Spleen (tissue), 11 donors: ENCODE measurements around the gene GPR158. TPM values are rescaled to one million over a fixed set of nuclear protein-coding genes. Genes with fewer than 3 reads are reported as not detected.

Source experiments
- DNase-seq: peaks from one replicate; pipeline ENCODE4 v3.0.0-alpha.2; 2020
- H3K27ac ChIP-seq, 8 donors: fragments of 200-600 bp; sonication (generic) in 7 of 8; 1 replicate in 4 of 8; 2 replicates in 4 of 8; pipeline versions ENCODE4 v1.5.0 to v1.8.0; 2016 to 2021; ENCODE audit warnings: inconsistent platforms in 4 of 8, mild to moderate bottlenecking in 4 of 8, moderate library complexity in 1 of 8
- H3K27me3 ChIP-seq, 7 donors: fragments of 200-600 bp; sonication (generic) in 6 of 7; replicated peaks in 1 of 7; 1 replicate in 4 of 7; 2 replicates in 3 of 7; pipeline versions ENCODE4 v1.5.0 to v1.8.0; 2016 to 2021; ENCODE audit warnings: inconsistent platforms in 3 of 7, mild to moderate bottlenecking in 1 of 7
- H3K36me3 ChIP-seq, 6 donors: fragments of 200-600 bp; sonication (generic) in 5 of 6; 1 replicate in 4 of 6; 2 replicates in 2 of 6; pipeline versions ENCODE4 v1.5.0 to v1.8.0; 2016 to 2021; ENCODE audit warnings: inconsistent platforms in 2 of 6
- H3K4me1 ChIP-seq, 6 donors: fragments of 200-600 bp; sonication (generic) in 5 of 6; 1 replicate in 3 of 6; 2 replicates in 3 of 6; pipeline versions ENCODE4 v1.5.0 to v1.8.0; 2016 to 2021; ENCODE audit warnings: inconsistent platforms in 3 of 6
- H3K4me3 ChIP-seq, 8 donors: fragments of 200-600 bp; sonication (generic) in 7 of 8; 1 replicate in 4 of 8; 2 replicates in 4 of 8; pipeline versions ENCODE4 v1.5.0 to v1.8.0; 2016 to 2021; ENCODE audit warnings: inconsistent platforms in 4 of 8, mild to moderate bottlenecking in 4 of 8, moderate library complexity in 2 of 8
- H3K9me3 ChIP-seq, 8 donors: fragments of 200-600 bp; sonication (generic) in 7 of 8; 1 replicate in 4 of 8; 2 replicates in 4 of 8; pipeline versions ENCODE4 v1.5.0 to v1.8.0; 2016 to 2021; ENCODE audit warnings: inconsistent platforms in 4 of 8
- POLR2A ChIP-seq, 3 donors: fragments of 450-650 bp; IDR thresholded peaks; one replicate each; pipeline ENCODE4 v1.5.1; 2017; ENCODE audit warnings: antibody characterized with exemption in 3 of 3, mild to moderate bottlenecking in 1 of 3
- POLR2AphosphoS5 ChIP-seq, 3 donors: sonication (generic); formaldehyde crosslinking; IDR thresholded peaks; one replicate each; pipeline ENCODE4 v1.5.1; 2017; ENCODE audit warnings: antibody characterized with exemption in 3 of 3
- WGBS, 5 donors: extraction: QIAGEN DNeasy Blood & Tissue Kit in 3 of 5; methylation state at CpG; one replicate each; pipeline versions ENCODE4 v1.1.5 to v1.1.7; 2013 to 2018; 5-methylcytosine and 5-hydroxymethylcytosine counted together
- intact Hi-C: fragments of 100-400 bp; cut with DNase I; formaldehyde crosslinking; loops from one replicate; pipeline ENCODE4 v1.15.0; 2023; ENCODE audit warnings: low total_unique reads
- polyA plus RNA-seq, 3 donors: library from polyadenylated mRNA; stranded (reverse); fragments of 200-250 nt; gene quantifications; one replicate each; pipeline ENCODE4 v1.2.1, GENCODE V29; 2013
- total RNA-seq, 7 donors: library from RNA; depleted of rRNA in 3 of 7; stranded (reverse); fragments of >200 nt in 3 of 7; fragmentation: NEBNext Ultra II Directional in 4 of 7; extraction: Animal tissue kit (Norgen Biotek cat#: 25700) in 4 of 7; gene quantifications; one replicate each; pipeline versions ENCODE4 v1.1.0 to v1.2.1, GENCODE V29; 2016 to 2021
- TF ChIP-seq, protein P1 (sequence below), 11 experiments: fragments of 200-600 bp in 7 of 11; fragments of 450-650 bp in 4 of 11; sonication (generic) in 4 of 11; IDR thresholded peaks in 8 of 11; conservative IDR thresholded peaks in 3 of 11; 1 replicate in 7 of 11; 2 replicates in 4 of 11; pipeline versions ENCODE4 v1.4.0 to v1.8.0; 2016 to 2021; ENCODE audit warnings: antibody characterized with exemption in 11 of 11, inconsistent platforms in 4 of 11, mild to moderate bottlenecking in 1 of 11
- donor health status: healthy with polysubstance abuse.
- donor health status: DM: no; HTN: no; CAD: no; lungs with moderate emphysema.
- donor health status: DM: no; HTN: no; CAD: no.
- donor health status: Bipolar disorder and iron deficiency.
- donor health status: healthy.
- donor health status: DM: no; HTN: no; CAD: no.
- donor health status: DM: yes; HTN: yes; CAD: no.

Gene GPR158
- total and polyA plus RNA-seq, 10 donors = 0.03 to 0.79 (median 0.16) TPM

DNA sequence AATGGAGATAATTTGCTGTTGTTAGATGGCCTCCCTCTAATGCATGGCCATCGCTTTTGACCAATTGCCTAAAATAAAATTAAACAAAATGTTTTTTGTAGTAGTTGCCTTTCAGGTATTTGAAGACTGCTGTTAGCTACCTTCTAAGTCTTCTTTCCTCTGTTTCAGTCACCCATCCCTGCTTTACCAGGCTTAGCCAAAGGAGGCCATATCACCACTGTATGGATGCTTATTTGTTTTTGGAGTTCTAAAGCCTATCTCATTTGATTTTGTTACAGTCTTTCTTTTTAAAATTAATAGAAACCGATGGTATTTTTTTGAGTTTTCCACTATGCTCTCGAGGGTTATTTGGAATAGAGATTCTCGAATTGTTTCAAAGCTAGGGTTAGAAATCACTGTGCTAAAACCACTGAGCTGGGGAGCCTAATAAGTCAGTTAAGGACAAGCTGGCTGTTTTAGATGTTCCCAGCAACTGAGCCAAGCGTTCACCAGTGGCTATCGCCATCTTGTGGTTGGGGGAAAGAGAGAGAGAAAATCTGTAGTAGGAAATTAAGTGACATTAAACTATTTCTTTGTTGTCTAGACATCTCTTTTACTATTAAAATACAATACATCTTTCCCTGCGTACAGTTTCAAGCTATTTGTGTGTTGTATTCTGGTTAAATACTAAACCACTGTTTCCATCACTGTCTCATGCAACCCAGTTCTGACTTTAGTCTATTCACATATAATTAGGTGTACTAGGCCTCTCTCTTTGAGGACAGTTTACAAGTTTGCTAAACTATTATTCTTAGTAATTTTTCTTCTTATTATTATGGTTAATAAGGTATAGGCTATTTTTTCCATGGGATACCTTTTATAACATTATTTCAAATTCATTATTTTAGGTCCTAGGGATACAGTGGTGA is 52.2 kb downstream of the GPR158 start:
- H3K4me1 ChIP-seq = no peaks in the 10 kb centered on the region
- DNase-seq = no peak
- H3K27me3 ChIP-seq = no peaks in the 10 kb centered on the region
- H3K4me3 ChIP-seq = no peak overlapping the region
- H3K36me3 ChIP-seq = no peaks in the 10 kb centered on the region
- H3K9me3 ChIP-seq = no peaks in the 10 kb centered on the region
- TF ChIP-seq POLR2AphosphoS5 (IDR thresholded peaks at IDR 0.05) = no peak
- TF ChIP-seq, protein P1, sequence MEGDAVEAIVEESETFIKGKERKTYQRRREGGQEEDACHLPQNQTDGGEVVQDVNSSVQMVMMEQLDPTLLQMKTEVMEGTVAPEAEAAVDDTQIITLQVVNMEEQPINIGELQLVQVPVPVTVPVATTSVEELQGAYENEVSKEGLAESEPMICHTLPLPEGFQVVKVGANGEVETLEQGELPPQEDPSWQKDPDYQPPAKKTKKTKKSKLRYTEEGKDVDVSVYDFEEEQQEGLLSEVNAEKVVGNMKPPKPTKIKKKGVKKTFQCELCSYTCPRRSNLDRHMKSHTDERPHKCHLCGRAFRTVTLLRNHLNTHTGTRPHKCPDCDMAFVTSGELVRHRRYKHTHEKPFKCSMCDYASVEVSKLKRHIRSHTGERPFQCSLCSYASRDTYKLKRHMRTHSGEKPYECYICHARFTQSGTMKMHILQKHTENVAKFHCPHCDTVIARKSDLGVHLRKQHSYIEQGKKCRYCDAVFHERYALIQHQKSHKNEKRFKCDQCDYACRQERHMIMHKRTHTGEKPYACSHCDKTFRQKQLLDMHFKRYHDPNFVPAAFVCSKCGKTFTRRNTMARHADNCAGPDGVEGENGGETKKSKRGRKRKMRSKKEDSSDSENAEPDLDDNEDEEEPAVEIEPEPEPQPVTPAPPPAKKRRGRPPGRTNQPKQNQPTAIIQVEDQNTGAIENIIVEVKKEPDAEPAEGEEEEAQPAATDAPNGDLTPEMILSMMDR (IDR thresholded peaks at IDR 0.05 in 8 of 11, conservative IDR thresholded peaks at IDR 0.05 in 3 of 11) = peak in 3 of 11 experiments; percentile 5 to 15 (median 12)
- intact Hi-C loops = no loop called here
- WGBS, 5 donors = 29 to 33% (median 31%) methylated on average over 7 of the region's 7 CpGs
- no peak overlapping the region for H3K27ac ChIP-seq

DNA sequence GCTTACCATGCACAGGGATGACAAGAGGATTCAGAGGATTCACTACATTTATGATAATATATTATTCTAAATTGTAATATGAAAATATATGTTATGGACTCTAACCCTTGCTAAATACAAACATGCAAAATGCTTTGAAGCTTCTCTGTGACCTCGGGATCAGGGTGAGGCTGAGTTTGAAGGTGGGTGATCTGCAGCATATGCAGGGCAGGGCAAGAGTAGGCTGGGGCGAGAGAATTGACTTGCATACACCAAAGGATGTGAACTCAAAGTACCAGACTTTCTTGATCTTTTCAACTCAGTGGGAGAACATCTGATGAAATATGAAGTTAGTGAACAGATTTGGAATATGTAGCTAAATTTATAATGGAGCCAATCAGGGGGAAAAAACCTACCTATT is 57.0 kb downstream of the GPR158 start:
- 61 to 79% (median 69%) methylated on average over 2 of the region's 2 CpGs for WGBS, 5 donors
- Histone ChIP-seq H3K27me3 (no peaks in the 10 kb centered on the region), H3K27ac (no peak overlapping the region), H3K4me3 (no peak overlapping the region), H3K4me1 (no peaks in the 10 kb centered on the region), H3K36me3 (no peaks in the 10 kb centered on the region), H3K9me3 (no peaks in the 10 kb centered on the region)
- intact Hi-C loops = no loop called here
- TF ChIP-seq POLR2A (IDR thresholded peaks at IDR 0.05) (no peak), POLR2AphosphoS5 (IDR thresholded peaks at IDR 0.05) (no peak)
- TF ChIP-seq, protein P1 (IDR thresholded peaks at IDR 0.05 in 8 of 11, conservative IDR thresholded peaks at IDR 0.05 in 3 of 11) = no peak
- DNase-seq = no peak

DNA sequence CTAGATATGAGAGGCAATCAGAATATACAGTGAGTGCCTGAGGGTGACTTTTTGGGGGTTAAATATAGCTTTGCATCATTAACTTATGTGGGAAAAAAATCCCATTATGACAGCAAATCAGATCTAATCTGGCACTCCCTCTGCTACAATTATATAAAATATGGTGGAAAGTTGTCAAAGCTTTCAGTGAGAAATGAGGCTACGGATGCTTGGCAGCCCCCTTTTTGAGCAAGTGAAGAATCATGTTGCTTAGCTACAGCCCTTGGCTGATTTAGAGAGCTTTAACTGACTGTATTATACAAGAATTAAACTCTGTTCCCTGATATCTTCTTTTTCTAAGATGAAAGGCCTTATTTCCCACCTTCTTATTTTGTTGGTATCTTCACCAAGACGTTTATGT is 57.4 kb downstream of the GPR158 start:
- TF ChIP-seq POLR2A (IDR thresholded peaks at IDR 0.05) = no peak
- TF ChIP-seq, protein P1 (IDR thresholded peaks at IDR 0.05 in 8 of 11, conservative IDR thresholded peaks at IDR 0.05 in 3 of 11) = no peak
- no peak for TF ChIP-seq POLR2AphosphoS5 (IDR thresholded peaks at IDR 0.05)
- H3K27ac ChIP-seq = no peak overlapping the region
- H3K36me3 ChIP-seq = no peaks in the 10 kb centered on the region
- H3K9me3 ChIP-seq = no peaks in the 10 kb centered on the region
- no peaks in the 10 kb centered on the region for H3K4me1 ChIP-seq
- H3K27me3 ChIP-seq = no peaks in the 10 kb centered on the region
- no peak overlapping the region for H3K4me3 ChIP-seq
- WGBS, 5 donors = 48 to 72% (median 57%) methylated on average over 2 of the region's 2 CpGs
- DNase-seq = no peak
- intact Hi-C loops = no loop called here

DNA sequence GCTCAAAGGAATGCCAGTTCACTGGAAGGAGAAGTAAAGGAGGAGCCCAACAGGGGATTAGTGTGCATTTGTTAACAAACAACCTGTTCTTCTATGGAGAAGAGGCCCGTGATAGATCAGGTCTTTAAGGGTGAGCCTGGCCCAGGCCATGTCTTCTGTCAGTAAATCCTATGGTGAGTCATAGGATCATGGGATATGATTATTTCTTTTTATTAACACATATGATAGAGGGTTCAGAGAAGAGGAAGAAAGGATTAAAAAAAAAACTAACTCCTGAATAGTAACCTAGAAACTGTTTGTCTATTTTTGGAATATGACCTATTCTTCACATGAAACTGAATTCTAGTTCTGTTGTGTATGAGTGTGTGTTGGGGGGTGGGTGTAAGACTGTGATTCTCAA is 70.4 kb downstream of the GPR158 start:
- Histone ChIP-seq H3K36me3 (no peaks in the 10 kb centered on the region), H3K4me3 (no peak overlapping the region), H3K4me1 (no peaks in the 10 kb centered on the region), H3K9me3 (no peaks in the 10 kb centered on the region), H3K27ac (no peak overlapping the region), H3K27me3 (no peaks in the 10 kb centered on the region)
- 63 to 78% (median 76%) methylated on average over 1 of the region's 1 CpG for WGBS, 5 donors
- intact Hi-C loops = no loop called here
- DNase-seq = no peak
- TF ChIP-seq POLR2A (IDR thresholded peaks at IDR 0.05) = no peak
- TF ChIP-seq POLR2AphosphoS5 (IDR thresholded peaks at IDR 0.05) = no peak
- TF ChIP-seq, protein P1 (IDR thresholded peaks at IDR 0.05 in 8 of 11, conservative IDR thresholded peaks at IDR 0.05 in 3 of 11) = no peak
